ENCODE measurements around the gene MAMDC2.
A peak's percentile ranks its signal among the peaks of the same experiment; 100 is the strongest.
"Not testable (repeated sequence)": the region's sequence is repeated elsewhere in the genome, so short reads cannot be mapped to it uniquely, and the experiment has no call there.

The MAMDC2 gene

DNA sequence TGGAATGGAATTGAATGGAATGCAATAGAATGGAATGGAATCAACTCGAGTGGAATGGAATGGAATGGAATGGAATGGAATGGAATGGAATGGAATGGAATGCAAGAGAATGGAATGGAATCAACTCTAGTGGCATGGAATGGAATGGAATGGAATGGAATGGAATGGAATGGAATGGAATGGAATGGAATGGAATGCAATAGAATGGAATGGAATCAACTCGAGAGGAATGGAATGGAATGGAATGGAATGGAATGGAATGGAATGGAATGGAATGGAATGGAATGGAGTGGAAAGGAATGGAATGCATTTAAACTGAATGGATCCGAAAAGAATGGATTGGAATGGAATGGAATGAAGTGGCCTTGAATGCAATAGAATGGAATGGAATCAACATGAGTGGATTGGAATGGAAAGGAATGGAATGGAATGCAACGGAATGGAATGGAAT lies 5.5 kb upstream of the MAMDC2 start:
- DNase-seq, result not testable (repeated sequence)

DNA sequence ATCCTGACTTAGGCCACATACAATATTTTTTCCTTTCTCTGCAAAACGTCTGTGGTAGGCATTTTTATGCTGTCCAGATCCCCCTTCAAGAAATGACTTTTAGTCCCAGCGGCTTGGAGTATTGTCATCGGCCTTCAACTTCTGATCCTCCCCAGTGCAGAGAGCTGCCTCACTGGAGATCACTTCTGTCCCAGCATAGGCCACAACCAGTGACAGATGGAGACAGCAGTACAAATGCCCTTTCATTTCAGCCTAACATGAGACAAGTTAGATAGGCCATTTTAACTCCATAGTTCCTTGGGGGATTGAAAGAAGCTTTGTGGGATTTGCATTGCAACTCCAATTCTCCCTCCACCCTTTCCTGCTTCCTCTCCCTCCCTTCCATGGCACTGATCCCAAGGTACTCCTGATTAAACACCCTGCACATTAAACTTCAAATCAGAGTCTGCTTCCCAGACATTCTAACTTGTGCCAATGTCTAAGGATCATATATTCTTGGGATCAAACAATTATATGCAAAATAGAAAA lies 3.2 kb upstream of the MAMDC2 start:
- DNase-seq, result no peak

DNA sequence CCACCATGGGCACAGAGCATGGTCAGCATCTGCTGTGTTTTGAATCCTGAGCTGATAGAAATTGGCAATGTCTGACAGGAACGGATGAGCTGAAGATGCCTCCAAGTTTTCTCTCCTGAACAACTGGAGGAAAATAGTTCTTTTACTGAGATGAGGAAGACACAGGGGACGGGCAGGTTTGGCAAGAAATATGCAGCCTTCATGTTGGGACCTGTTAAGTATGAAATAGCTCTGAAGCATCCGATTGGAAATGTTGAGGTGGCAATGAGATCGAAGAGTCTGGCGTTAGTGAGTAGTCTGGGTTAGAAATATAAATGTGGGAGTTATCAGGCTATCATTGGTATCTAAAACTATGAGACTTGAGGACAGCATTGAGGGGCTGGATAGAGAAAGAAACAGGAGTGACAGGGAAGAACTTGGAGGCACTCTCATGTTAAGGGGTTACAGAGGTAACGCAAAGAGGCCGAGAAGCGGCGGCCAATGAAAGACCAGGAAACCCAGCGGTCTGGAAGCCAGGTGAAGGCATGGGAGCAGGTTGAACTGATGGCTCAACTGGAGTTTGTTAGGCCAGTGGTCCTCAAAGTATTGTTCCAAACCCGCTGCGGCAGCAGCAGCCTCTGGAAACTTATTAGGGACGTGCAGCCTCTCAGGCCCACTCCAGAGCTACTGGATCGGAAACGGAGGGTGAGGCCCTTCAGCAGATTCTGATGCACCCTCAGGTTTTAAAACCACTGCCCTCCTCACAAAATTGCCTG lies 1.0 kb upstream of the MAMDC2 start:
- no peak for DNase-seq

DNA sequence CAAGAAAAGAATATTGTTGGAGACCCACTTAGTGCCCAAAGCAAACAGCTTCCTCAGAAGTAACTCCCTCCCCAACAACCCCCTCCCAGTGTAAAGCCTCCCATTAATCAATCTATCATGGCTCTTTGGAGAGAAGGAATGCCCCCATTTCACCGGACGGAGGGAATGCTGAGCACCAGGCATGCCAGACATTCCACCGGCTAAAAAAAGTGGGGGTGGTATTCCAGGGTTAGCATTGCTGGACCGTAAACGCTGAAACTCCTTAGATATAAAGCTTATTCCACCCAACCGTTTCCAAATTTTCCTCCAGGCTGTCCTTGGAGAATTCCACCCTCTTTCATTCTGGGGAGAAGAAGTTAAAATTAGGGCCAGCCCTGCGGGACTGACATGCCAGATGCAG lies 363 bp upstream of the MAMDC2 start:
- no peak for DNase-seq

DNA sequence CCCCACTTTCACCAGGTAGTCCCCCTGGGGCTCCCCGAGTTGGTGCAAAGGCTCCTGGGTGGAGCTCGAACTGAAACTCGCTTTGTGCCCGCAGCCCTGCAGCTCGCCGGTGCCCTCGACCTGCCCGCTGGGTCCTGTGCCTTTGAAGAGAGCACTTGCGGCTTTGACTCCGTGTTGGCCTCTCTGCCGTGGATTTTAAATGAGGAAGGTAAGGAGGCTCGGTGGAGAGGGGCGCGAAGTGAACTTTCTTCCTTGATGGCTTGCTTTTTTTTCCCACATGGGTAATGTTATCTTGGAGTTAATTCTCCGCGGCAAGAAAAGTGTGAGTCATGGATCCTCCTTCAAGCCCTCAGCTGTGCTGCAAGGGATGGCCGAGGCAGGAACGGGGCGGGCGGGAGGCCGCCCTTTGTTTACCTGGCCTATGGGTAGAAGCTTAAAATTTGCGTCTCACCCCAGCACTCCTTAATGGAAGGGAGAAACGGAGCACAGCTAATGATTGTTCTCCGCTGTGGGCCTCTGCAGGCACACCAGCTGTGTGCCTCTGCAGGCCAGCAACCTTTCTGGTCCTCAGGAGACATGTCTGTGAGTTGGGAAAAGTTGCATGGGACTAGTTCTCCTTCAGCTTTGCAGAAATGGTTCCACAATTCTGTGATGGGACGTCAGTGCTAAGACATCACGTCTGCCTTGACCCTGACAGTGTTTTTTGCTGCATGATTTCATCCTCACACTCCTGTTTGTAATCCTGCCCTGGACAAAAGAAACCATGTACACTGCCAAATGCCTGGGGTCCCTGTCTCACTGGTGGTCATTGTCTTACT lies 1.1 kb downstream of the MAMDC2 start:
- DNase-seq, result no peak

DNA sequence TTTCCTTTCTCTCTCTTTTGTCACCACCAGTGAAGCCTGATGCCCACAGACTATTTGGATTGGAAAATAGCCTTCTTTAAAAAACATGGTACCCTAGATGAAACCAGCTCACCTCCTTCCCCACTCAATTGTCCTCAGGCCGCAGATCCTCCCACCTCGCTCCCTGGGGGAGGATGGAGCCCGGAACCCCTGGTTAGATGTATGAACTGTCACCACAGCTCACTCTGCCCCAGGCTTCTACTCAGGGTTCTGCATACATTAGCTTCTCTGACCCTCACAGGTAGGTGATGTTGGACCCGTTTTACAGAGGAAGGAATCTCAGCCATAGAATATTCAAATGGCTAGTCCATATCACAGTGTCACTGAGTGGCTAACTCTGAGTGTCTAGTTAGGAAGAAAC lies 1.8 kb downstream of the MAMDC2 start:
- DNase-seq, result no peak

DNA sequence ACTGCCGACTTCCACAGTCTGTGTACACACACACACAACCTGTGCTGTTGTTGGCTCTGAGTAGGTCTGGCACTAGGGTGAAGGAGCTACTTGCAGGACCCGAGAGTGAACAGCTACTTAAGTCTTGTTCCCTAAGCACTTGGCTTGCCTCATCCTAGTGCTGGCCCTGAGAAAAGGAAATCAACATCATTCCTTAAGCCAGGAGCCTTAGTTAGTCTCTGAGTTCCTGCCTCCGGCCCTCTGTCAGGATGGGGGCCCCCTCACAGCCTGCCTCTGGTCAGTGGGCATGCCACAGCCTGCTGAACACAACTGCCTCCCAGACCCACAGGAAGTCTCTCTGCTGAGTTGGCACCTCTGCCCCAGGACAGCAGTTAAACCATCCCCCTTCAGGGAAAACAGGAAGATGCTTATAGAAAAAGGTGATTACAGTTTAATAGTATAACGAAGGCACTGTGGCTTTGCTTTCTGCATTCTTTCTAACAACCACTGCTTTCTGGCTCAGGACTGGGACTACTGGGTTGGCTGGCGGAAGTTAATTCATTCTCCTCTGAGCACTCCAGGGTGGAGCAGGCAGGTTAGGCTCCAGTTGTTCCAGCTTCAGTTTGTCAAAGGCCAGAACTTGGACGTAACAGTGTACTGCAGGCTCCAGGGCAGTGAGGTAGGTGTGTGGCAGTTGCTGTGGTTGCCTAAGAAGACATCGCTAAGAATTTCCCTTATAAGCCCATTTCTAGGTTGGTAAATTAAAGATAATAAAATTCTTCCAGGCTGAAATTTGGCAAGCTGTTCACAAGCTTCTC lies 2.8 kb downstream of the MAMDC2 start:
- no peak for DNase-seq

DNA sequence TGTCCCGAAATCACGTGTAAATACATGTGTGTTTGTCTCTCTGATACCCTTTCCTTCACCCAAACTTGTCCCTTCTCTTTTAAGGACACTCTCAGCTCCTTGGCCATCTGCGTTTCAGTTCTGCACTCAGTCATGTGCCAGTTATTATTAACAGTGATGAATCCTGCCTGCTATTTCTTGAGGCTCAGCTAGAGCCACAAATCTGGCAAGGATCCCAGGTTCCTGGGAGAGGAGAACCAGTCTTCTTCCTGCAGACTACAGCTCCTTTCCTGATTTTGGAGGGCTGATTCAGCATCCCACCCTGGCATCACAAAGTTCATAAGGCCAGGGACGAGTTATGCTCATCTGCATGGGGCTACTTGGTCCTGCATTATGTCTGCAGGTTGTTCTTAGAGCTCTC lies 5.6 kb downstream of the MAMDC2 start:
- no peak for DNase-seq

DNA sequence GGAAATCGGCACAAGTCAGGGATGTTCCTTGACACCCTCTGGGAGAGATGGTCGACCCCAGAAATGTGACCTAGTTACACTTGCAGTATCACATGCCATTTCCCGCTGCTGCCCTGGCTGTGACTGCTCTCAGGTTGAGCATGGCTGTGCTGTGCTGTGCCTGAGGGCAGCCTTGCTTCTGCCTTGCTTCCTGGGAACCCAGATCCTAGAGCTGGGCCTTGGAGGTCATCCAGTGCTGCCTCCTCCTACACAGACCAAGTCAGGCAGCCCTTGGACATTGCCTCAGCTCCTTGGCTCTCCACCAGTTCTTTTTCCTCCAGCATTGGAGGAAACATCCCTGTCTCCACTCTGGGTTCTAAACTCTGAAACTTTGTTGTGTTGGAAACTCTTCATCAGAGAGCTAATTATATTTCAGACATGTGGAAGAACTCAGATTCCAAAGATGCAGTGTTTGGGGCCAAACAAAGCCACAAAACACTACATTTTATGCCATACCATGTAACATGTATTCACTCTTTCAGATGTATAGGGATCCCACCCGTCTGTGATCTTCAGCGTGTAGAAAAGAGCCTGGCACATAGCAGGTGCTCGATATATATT lies 6.1 kb downstream of the MAMDC2 start:
- DNase-seq, result no peak

DNA sequence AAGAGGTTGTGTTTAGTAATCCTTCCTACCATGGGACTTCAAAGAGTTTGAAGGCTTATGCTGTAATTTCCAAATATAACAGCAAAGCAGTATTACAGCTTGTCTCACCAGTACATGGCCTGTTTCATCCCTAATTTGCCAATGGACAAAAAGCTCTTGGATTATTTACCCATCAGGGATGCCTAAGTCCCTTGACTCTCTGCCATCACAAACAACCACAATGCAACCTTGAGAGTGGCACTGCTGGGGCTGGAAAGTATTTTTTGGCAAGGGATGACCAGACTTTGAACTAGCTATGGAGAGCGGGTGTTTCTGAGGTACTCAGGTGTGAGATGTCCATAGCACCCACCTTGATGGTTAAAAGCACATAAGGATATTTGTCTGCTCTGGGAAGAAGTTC lies 9.1 kb downstream of the MAMDC2 start:
- DNase-seq, result no peak

DNA sequence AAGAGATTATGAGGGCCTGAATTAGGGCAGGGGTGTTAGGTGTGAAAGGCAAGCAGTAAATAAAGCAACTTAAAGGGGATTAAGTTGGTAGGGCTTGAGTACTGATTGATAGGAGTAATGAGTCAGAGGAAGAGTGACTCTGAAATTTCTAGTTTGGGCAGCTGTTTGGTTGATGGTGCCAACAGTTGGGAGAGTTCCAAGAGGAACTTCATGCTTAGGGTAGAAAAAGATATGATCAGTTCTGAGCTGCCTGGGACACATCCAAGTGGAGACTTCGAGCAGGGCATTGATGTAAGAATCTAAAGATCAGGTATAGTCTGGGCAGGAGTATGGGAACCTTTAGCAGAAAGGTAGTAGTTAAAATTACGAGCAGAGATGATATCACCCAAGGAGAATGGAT lies 10.2 kb downstream of the MAMDC2 start:
- no peak for DNase-seq

DNA sequence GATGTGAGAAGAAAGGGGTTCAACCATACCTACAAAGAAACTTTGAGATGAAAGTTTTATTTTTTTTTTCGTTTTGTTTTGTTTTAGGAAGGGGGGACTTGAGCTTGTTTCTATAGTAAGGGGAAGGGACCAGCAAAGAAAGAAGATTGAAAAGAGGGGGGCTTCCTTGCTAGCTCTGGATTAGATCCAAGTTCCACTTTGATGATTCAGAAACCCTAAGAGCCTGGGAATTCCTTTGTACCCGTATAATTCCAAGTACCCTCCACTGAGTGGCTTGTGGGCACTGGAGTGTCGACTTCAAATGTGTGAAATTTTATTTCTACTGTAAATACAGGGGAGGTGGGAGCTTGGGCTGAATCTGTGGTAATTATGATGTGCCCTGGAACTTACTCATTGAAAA lies 10.9 kb downstream of the MAMDC2 start:
- no peak for DNase-seq

DNA sequence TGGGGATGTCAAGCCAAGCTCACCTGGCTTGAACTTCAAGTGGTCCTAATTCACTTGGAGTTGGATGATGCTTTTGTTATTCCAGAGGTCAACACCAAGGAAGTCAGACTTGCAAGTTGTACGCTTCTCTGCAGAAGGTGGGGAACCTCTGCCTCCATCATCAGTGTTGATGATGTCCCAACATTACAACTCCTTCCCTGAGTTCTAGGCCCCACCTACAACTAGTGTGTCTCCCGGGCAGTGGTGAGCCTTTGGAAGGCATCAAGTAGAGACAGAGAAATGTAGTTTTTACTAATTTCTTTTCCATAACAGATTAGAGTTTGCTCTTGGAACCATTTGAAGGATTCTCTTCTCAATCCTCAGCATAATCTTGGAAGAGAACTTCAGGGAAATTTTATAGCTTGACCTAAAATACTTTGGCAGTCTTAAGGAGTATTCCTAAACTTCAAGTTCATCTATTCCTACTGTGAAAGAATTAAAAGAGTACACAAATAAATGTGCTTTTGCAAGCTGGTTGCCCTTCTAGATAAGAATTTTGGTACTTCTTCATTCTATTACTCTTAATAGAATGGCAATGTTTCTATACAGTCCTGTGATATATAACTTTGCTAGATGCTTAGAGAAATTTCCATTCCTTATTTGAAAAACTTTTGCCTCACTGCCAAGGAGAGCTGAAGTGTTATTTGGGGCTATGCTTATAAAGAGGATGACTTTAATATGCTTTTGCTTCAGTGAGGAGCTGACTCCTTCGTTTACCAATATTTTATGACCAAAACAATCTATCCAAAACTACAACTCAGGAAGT lies 12.0 kb downstream of the MAMDC2 start:
- no peak for DNase-seq

DNA sequence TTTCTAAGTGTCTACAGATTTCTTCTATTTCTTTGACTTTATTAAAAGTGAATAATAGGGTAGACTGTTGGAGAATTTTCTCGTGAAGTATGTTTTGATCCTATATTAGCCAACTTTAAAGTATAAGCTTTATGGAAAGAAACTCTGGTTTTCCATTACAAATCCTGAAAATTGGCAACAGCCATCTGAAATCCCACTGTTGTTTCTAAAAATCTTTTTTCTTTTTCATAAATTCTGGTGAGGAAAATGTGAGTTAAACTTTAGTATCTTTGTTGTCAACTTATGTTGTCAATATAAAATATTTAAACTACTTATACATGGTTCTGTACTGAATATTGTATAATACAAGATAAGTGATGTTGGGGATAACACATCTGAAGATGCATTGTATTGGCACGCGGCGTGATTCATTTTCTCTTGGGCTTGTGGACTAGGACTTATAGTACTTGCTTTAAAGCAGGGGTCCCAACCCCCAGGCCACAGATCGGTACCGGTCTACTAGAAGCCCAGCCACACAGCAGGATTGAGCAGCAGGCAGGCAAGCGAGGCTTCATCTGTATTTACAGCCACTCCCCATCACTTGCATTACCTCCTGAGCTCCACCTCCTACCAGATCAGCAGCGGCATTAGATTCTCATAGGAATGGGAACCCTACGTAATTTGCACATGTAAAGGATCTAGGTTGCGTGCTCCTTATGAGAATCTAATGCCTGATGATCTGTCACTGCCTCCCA lies 12.7 kb downstream of the MAMDC2 start:
- no peak for DNase-seq

DNA sequence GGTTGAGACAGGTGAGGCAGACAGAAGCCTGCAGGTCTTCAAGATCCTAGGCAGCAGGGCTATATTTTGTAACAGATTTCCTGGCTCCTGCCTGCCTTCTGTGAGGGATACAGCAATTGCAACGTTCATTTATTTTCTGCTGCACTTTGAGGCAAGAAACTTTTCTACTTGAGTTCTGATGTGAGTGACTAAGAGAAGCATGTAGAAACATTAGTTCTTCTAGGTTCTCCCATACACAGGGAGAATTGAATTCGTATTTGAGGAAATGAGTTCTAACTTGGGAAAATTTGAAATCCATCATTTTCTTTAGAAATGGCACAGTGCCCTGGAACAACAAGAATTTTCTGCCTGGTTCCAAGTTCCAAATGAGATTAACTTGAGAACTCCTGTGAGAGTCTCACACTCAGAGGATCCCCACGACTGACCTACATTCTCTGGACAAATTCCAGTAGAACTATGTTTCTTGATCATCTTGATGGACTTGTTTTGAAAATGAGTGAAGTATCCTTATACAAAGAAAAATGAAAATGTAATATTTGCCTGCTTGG lies 15.0 kb downstream of the MAMDC2 start:
- no peak for DNase-seq

DNA sequence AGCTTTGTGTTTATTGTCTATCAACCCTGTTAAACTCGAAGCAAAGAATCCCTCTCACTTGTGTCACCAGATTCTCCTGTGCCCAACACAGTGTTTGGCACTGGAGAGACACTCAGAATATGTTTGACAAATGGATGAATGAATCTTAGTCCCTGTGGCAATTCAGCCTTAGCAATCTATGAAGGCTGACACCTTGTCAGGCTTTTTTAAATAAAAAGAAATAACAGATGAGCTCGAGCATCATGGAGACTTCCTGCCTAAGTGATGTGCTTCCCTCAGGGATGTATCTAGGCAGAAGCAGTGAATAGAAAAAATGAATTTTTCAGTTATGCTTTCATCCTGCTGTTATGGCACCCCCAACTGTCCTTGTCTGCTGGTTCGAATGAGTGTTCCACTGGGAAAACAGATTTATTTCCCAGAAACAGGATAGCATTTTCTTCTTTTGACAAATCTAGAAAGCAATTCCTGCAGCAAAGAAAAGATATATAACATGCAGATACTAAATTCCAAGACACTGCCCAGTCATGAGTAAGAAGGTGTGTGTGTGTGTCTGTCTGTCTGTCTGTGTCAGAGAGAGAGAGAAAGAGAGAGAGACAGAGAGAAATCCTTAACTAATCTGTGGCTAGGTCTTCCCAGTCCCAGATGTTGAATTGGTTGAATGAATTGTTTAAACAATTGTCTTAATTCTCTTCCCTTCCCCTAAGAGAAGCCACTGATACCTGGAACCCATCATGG lies 16.7 kb downstream of the MAMDC2 start:
- DNase-seq, result no peak

DNA sequence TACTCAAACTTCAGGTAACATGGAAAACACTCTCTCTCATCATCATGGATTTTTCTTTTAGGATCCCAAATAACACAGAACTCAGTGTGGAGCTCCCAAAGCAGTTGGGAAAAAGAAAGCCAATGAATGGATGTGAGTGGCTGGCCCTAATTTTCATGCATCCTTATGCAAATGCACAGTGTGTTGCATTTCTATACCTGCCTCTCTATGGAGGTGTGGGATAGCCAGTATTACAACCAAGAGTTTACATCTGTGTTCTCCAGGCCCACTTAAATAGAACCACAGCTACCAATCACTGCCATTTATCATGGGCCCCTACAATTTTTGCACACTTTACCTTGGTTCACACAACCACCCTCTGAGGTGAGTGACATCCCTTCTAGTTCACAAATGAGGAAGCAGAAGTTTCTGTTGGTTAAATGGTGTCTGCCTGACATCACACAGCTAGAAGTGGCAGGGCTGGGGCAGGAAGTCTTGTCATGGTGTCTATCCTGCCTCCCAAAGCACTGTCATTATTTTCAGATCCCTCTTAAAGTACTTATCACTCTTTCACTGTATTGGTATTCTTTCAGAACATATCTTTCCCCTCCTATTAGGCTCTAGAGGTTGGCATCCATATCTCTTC lies 17.3 kb downstream of the MAMDC2 start:
- no peak for DNase-seq

DNA sequence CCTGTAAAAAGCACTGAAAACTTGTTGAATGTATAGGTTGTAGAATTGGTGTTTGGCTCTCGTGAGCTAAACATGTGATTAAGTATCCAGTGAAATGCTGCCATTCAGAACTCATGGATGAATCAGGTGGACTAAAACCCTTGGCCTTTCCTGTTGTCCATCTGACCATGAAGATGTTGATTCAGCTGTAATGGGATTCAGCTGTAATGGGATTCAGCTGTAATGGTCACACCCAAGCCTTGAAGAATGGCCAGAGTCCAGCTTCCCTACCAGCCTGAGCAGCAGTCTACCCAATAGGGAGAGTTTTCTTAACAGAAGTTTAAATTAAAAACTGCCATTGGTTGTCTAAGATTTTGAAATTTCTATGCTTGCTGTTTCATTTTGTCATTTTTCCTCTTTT lies 18.1 kb downstream of the MAMDC2 start:
- peak; percentile 75 for DNase-seq

DNA sequence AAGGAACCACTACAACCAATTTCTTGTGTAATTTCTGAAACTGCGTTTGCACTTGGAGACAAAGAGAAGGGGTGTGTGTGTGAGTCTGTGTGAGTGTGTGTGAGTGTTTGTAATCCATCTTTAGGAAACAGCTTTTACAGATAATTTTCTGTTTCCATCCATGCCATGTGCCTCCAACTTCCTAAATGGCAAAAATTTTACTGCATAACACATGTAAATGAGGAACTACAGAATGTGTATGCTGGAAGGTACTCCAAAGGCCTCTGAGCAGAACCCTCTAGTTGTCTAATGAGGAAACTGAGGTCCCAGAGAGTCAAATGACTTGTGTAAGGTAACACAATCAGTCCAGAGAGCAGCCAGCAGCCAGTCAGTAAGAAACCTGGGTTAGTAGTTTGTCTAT lies 20.8 kb downstream of the MAMDC2 start:
- no peak for DNase-seq

DNA sequence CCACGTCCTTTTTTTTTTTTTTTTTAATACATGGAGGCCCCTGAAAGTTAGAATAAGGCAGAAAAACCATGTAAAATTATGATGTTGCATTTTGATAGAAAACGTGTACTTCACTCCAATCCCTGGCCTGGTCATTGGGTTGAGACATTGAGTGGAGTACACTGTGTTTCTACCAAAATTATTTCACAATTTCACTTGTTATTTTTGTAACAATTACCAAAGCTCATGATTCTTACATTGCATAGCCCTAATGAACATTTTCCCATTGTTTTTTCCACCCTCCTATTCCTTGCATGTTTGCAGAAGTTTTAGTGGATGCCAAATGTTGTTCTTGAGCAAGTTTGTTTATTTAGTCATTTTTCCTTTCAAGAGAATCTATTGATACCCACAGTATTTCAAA lies 21.9 kb downstream of the MAMDC2 start:
- DNase-seq, result no peak

All from NCI-H146 (cell line).